Measurements from ENCODE around the gene ABCA12. TPM values are rescaled to one million over a fixed set of nuclear protein-coding genes. Genes with fewer than 3 reads are reported as not detected.

The ABCA12 gene
- total and polyA plus RNA-seq, 2 donors (not counting 3 experiments of a cell fraction or from before 2014, with no cell fraction given) = not detected

- H4K20me1 ChIP-seq (replicated peaks; ENCODE audit: control insufficient read depth, extremely low read depth, insufficient read depth, low read length) = no peaks in the 10 kb centered on the region
- H3K27me3 ChIP-seq (ENCODE audit: control insufficient read depth in 2 of 2, insufficient read depth in 2 of 2, low read length in 2 of 2) = no peaks in the 10 kb centered on the region
- no peak overlapping the region for H3K9ac ChIP-seq (replicated peaks; ENCODE audit: extremely low read depth, insufficient read depth, low read length)
- TF ChIP-seq POLR2AphosphoS5 (IDR thresholded peaks at IDR 0.05; ENCODE audit: insufficient read depth, low read depth, low read length) (no peak), JUN (IDR thresholded peaks at IDR 0.05; ENCODE audit: borderline replicate concordance, insufficient read depth, insufficient read length, low read depth) (no peak), FOS (IDR thresholded peaks at IDR 0.05; ENCODE audit: borderline replicate concordance, insufficient read depth, low read length) (no peak), MAX (IDR thresholded peaks at IDR 0.05; ENCODE audit: insufficient read depth, insufficient read length) (no peak), CTCF (IDR thresholded peaks at IDR 0.05; ENCODE audit: extremely low read depth in 1 of 2, insufficient read depth in 1 of 2, low read depth in 1 of 2, low read length in 2 of 2) (no peak), GATA2 (IDR thresholded peaks at IDR 0.05; ENCODE audit: insufficient read depth, insufficient read length, low read depth, low read length) (no peak), MYC (IDR thresholded peaks at IDR 0.05; ENCODE audit: low read depth, low read length) (no peak), POLR2A (IDR thresholded peaks at IDR 0.05; ENCODE audit: low read depth, low read length) (no peak), EZH2 (IDR thresholded peaks at IDR 0.05; ENCODE audit: borderline replicate concordance, low read depth, low read length, severe bottlenecking) (no peak)
- dilution Hi-C loops (cut with MboI; ENCODE audit: extremely low pct_ligation_motif_present, low sequenced_read_pairs) (no loop called here), intact Hi-C loops (cut with micrococcal nuclease) (no loop called here)
- ChIA-PET CTCF (no interaction called here), POLR2A (no interaction called here)
- no TSS peak for BruUV-seq (replicated peaks)
- no peaks in the 10 kb centered on the region for H3K9me3 ChIP-seq (replicated peaks; ENCODE audit: control insufficient read depth, insufficient read depth, low read length)
- no peaks in the 10 kb centered on the region for H3K9me1 ChIP-seq (replicated peaks; ENCODE audit: control insufficient read depth, extremely low read depth, insufficient read depth, low read length)
- H3K4me3 ChIP-seq (replicated peaks in 1 of 3; ENCODE audit: insufficient read depth in 1 of 3, low read depth in 1 of 3, low read length in 3 of 3) = no peak overlapping the region
- H3K4me2 ChIP-seq (ENCODE audit: insufficient read depth, low read length) = no peak overlapping the region
- no peak for DNase-seq (ENCODE audit: low read depth, low spot score)
- H3K27ac ChIP-seq (ENCODE audit: insufficient read depth, low read depth, low read length) = no peak overlapping the region
- FAIRE-seq = no peak
- H3K4me1 ChIP-seq (ENCODE audit: control insufficient read depth, extremely low read depth, insufficient read depth, low read length) = no peaks in the 10 kb centered on the region
- H3K36me3 ChIP-seq (ENCODE audit: control insufficient read depth in 2 of 2, extremely low read depth in 1 of 2, insufficient read depth in 2 of 2, low read length in 2 of 2) = no peaks in the 10 kb centered on the region
- H2AFZ ChIP-seq (ENCODE audit: low read depth, low read length) = no peak overlapping the region
- H3K79me2 ChIP-seq (ENCODE audit: control insufficient read depth, insufficient read depth, low read length) = no peaks in the 10 kb centered on the region
Observed at GRCh38 chr2:215031321-215031720, 107.1 kb downstream of the ABCA12 start.

Data from endothelial cell of umbilical vein (primary cell).